GM12874 (cell line): ENCODE measurements around the gene MYMX.
A peak's percentile ranks its signal among the peaks of the same experiment; 100 is the strongest.

ENCODE experiments used
- CTCF ChIP-seq: IDR thresholded peaks from 2 replicates; pipeline ENCODE4 v1.5.1; 2011; ENCODE audit warnings: low read depth, mild to moderate bottlenecking, control low read depth, low read length, moderate library complexity; ENCODE audit not compliant: insufficient read depth

The MYMX gene

GRCh38 chr6:44249082-44249748 is 32.5 kb downstream of the MYMX start:
- TF ChIP-seq CTCF: no peak

GRCh38 chr6:44250067-44250717 is 33.5 kb downstream of the MYMX start:
- no peak for TF ChIP-seq CTCF

GRCh38 chr6:44250718-44251123 is 34.0 kb downstream of the MYMX start:
- TF ChIP-seq CTCF: no peak

GRCh38 chr6:44251576-44252524 is 35.1 kb downstream of the MYMX start:
- TF ChIP-seq CTCF: no peak

GRCh38 chr6:44253307-44254101 is 36.8 kb downstream of the MYMX start:
- peak; percentile 61 for TF ChIP-seq CTCF

GRCh38 chr6:44254191-44255104 is 37.7 kb downstream of the MYMX start:
- TF ChIP-seq CTCF: no peak
